IPS DF 6.9 (cell line): Measurements from ENCODE around the gene SLC7A6.

Experiments
- DNase-seq: peaks from one replicate; pipeline ENCODE4 v3.0.0-alpha.2; 2013; ENCODE audit warnings: low read depth, low spot score
- H3K27ac ChIP-seq: one replicate; pipeline ENCODE4 v1.5.1; 2013; ENCODE audit warnings: low read length, control low read depth
- H3K27me3 ChIP-seq: 2 replicates; pipeline ENCODE4 v1.6.1; 2013; ENCODE audit warnings: mild to moderate bottlenecking, low read length; ENCODE audit not compliant: control insufficient read depth, insufficient read depth
- H3K36me3 ChIP-seq: 2 replicates; pipeline ENCODE4 v1.6.1; 2013; ENCODE audit warnings: low read length; ENCODE audit not compliant: control insufficient read depth, insufficient read depth
- H3K4me1 ChIP-seq: 2 replicates; pipeline ENCODE4 v1.6.1; 2013; ENCODE audit warnings: low read length; ENCODE audit not compliant: control insufficient read depth, insufficient read depth
- H3K4me3 ChIP-seq: 2 replicates; pipeline ENCODE4 v1.5.1; 2013; ENCODE audit warnings: mild to moderate bottlenecking, low read length
- H3K9me3 ChIP-seq: 2 replicates; pipeline ENCODE4 v1.6.1; 2013; ENCODE audit warnings: low read length, inconsistent platforms; ENCODE audit not compliant: control insufficient read depth, insufficient read depth
- WGBS: extraction: QIAGEN DNeasy Blood & Tissue Kit; methylation state at CpG from one replicate; pipeline ENCODE4 v1.1.7; 2013; ENCODE audit warnings: mixed read lengths, missing lambda C conversion rate; ENCODE audit not compliant: insufficient read length, insufficient coverage; 5-methylcytosine and 5-hydroxymethylcytosine counted together

SLC7A6 gene

GRCh38 chr16:68264128-68265077 lies at the start of gene SLC7A6:
SLC7A6 (plus strand) TSS chr16:68264526; CDS start chr16:68274727, 10,201 bp downstream.
- H3K27me3 ChIP-seq = no peaks in the 10 kb centered on the region
- no peaks in the 10 kb centered on the region; the same call in 1 of the 2 replicates for H3K36me3 ChIP-seq
- DNase-seq = no peak
- peak within 1 kb of the TSS; percentile 97 for H3K4me3 ChIP-seq
- H3K4me1 ChIP-seq = peaks cover 2% of the 10 kb centered on the region; the same call in 1 of the 2 replicates
- H3K27ac ChIP-seq = no peak within 1 kb of the TSS
- no peaks in the 10 kb centered on the region for H3K9me3 ChIP-seq
- WGBS = no CpG with 5 or more reads among the region's 123 CpGs

DNA sequence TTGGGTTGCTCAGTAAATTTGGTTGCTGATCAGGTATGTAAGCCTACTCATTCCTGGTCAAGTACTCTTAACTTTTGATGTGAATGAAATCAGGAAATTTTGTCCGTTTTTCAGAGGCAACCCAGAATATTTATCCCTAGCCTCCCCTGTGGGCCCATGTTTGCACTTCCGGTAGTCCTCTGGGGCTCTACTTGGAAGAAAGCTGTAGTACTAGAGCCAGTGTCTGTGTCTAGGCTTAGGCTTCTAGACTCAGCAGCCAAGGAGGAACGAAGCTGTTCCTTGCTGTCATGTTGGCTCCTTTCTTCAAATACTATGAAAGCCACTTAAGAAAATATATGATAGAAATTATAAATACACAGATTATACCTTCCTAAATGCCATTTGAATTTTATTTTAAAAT lies 49.6 kb upstream of the SLC7A6 start:
- WGBS = no CpG with 5 or more reads among the region's 3 CpGs

GRCh38 chr16:68215302-68215701 lies 49.0 kb upstream of the SLC7A6 start:
- Histone ChIP-seq H3K27ac (no peak overlapping the region), H3K9me3 (no peaks in the 10 kb centered on the region), H3K4me3 (no peak overlapping the region), H3K36me3 (no peaks in the 10 kb centered on the region), H3K4me1 (no peaks in the 10 kb centered on the region), H3K27me3 (no peaks in the 10 kb centered on the region)
- DNase-seq = no peak
- WGBS = 100% methylated on average over 1 of the region's 1 CpG

More for the DNA sequence above, 49.6 kb upstream of the SLC7A6 start:
- Histone ChIP-seq H3K36me3 (no peaks in the 10 kb centered on the region), H3K4me1 (no peaks in the 10 kb centered on the region), H3K9me3 (no peaks in the 10 kb centered on the region), H3K27ac (no peak overlapping the region), H3K27me3 (no peaks in the 10 kb centered on the region), H3K4me3 (no peak overlapping the region)
- DNase-seq = no peak

DNA sequence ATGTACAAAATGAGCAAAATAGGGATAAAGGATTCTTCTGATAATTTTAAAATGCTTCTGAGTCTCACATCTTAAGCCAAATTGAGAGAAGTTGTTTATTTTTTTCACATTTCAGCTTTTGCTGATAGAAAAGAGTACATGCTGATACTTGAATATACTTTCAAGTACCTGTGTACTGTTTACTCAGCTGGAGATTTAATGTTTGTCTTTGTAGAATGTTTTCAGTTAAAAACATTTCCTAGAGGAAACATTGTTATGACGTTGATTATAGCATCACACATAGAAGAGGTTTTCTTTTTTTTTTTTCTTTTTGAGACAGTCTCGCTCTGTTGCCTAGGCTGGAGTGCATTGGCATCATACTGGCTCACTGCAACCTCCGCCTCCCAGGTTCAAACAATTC lies 48.1 kb upstream of the SLC7A6 start:
- no CpG with 5 or more reads among the region's 3 CpGs for WGBS
- H3K36me3 ChIP-seq = no peaks in the 10 kb centered on the region

DNA sequence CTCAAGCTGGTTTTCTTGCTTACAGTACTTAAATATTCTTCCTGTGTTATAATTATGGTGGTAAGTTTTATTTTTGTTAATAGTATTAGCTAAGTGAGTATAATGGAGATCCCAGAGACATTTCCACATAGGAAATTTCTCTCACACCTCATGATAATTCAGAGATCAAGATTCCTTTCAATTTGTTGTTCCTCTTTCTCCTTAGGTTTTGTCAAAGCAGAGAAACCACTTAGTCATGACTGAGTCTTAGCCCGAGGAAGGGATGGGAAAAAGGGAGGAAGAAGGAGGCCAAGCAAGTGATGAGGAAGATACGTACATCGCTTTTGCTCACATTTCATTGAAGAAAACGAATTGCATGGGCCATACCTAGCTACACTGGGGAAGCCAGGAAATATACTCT lies 46.8 kb upstream of the SLC7A6 start:
- H3K27ac ChIP-seq = no peak overlapping the region
- WGBS = no CpG with 5 or more reads among the region's 4 CpGs
- H3K36me3 ChIP-seq = no peaks in the 10 kb centered on the region
- no peaks in the 10 kb centered on the region for H3K9me3 ChIP-seq
- no peak overlapping the region for H3K4me3 ChIP-seq
- no peaks in the 10 kb centered on the region for H3K4me1 ChIP-seq
- no peak for DNase-seq
- no peaks in the 10 kb centered on the region for H3K27me3 ChIP-seq

More for the DNA sequence above, 48.1 kb upstream of the SLC7A6 start:
- Histone ChIP-seq H3K27ac (no peak overlapping the region), H3K9me3 (no peaks in the 10 kb centered on the region), H3K4me1 (no peaks in the 10 kb centered on the region), H3K4me3 (no peak overlapping the region), H3K27me3 (no peaks in the 10 kb centered on the region)
- DNase-seq = no peak

DNA sequence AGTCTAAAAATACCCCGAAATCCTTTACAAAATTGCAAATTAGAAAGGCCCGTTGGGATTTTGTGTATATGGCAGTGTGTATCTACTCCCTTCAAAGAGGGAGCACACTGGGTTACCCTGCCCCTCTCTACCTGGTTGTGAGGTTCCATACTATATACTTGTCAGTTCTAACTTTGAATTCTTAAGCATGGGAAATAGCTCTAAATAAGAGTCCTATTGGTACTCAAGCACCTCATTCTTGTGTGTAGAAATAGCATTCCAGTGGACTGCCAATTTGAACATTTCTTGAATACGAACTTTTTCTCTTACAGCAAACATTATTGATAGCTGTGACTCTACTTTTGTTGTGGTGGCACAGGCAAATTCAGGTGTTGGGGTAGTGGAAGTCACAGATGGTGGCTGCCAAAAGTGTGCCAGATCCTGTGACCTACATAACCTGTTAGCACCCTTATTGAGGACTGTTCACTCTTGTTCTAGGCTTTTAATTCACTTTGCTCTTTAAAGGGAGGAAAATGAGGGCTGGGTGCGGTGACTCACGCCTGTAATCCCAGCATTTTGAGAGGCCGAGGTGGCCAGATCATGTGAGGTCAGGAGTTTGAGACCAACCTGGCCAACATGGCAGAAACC lies 44.5 kb upstream of the SLC7A6 start:
- no peak overlapping the region for H3K4me3 ChIP-seq

DNA sequence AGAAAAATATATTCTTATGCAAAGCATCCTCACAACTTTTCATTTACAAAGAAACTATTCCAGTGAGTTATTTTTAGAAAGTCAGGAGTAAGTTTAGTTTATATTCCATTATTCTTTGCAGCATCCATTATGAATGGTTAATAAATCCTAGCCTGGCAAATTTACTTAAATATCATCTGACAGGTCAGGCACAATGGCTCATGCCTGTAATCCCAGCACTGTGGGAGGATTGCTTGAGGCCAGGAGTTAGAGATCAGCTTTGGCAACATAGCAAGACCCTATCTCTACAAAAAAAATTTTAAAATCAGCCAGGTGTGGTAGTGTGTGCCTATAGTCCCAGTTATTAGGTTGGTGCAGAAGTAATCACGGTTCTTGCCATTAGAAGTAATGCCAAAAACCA lies 41.3 kb upstream of the SLC7A6 start:
- no peaks in the 10 kb centered on the region for H3K36me3 ChIP-seq
- DNase-seq = no peak
- H3K27ac ChIP-seq = no peak overlapping the region
- WGBS = no CpG with 5 or more reads among the region's 1 CpG
- H3K9me3 ChIP-seq = no peaks in the 10 kb centered on the region
- H3K27me3 ChIP-seq = no peaks in the 10 kb centered on the region
- H3K4me1 ChIP-seq = no peaks in the 10 kb centered on the region
- H3K4me3 ChIP-seq = no peak overlapping the region

More for the DNA sequence above, 44.5 kb upstream of the SLC7A6 start:
- Histone ChIP-seq H3K4me1 (no peaks in the 10 kb centered on the region), H3K27ac (no peak overlapping the region), H3K27me3 (no peaks in the 10 kb centered on the region), H3K36me3 (no peaks in the 10 kb centered on the region), H3K9me3 (no peaks in the 10 kb centered on the region)
- no CpG with 5 or more reads among the region's 6 CpGs for WGBS
- no peak for DNase-seq

GRCh38 chr16:68226116-68226515 lies 38.2 kb upstream of the SLC7A6 start:
- H3K9me3 ChIP-seq = no peaks in the 10 kb centered on the region
- H3K36me3 ChIP-seq = peaks cover 11% of the 10 kb centered on the region
- WGBS = no CpG with 5 or more reads among the region's 4 CpGs
- H3K4me3 ChIP-seq = no peak overlapping the region
- DNase-seq = no peak
- H3K4me1 ChIP-seq = no peaks in the 10 kb centered on the region
- no peaks in the 10 kb centered on the region for H3K27me3 ChIP-seq
- H3K27ac ChIP-seq = no peak overlapping the region

DNA sequence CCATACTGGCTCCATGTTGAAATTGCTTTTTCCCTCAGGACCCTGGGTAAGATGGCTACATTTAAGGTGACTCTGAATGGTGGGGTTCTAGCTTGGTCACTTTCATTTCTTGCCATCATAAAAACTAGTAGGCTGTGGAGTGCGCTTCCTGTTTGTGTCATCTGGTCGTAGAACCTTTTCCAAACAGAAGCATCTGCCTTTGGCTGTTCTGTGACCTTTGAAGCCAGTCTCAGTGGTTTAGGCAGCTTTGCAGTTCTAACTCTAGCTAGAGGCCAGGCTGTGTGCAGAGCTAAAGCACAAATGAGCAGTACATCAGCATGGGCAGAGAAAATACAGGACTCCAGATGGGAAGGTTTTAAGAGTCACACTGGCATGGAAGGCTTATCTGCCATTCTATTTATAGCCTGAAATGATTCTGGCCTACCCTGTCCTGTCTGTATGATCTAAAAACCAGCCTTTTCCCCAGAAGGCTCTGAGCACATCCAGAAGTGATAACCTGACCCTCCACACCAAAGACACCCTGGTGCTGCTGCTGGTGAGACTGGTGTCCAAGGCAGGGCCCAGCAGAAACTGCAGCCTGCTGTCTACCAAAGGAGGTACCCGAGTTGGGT lies 37.0 kb upstream of the SLC7A6 start:
- WGBS = no CpG with 5 or more reads among the region's 3 CpGs
- peaks cover 22% of the 10 kb centered on the region for H3K36me3 ChIP-seq
- no peak overlapping the region for H3K4me3 ChIP-seq
- DNase-seq = no peak
- no peak overlapping the region for H3K27ac ChIP-seq
- no peaks in the 10 kb centered on the region for H3K27me3 ChIP-seq
- no peaks in the 10 kb centered on the region for H3K9me3 ChIP-seq
- no peaks in the 10 kb centered on the region for H3K4me1 ChIP-seq

GRCh38 chr16:68227850-68228553 lies 36.3 kb upstream of the SLC7A6 start:
- H3K36me3 ChIP-seq = peaks cover 25% of the 10 kb centered on the region
- no peaks in the 10 kb centered on the region for H3K9me3 ChIP-seq
- no peak overlapping the region for H3K27ac ChIP-seq
- WGBS = no CpG with 5 or more reads among the region's 2 CpGs
- H3K4me1 ChIP-seq = no peaks in the 10 kb centered on the region
- DNase-seq = no peak
- H3K4me3 ChIP-seq = no peak overlapping the region
- H3K27me3 ChIP-seq = no peaks in the 10 kb centered on the region
